B cell (primary cell): ENCODE measurements around the gene ASTN2. TPM values are rescaled to one million over a fixed set of nuclear protein-coding genes. Genes with fewer than 3 reads are reported as not detected.

ENCODE experiments used
- ATAC-seq: fragments of 200-7000 bp; cut with Tn5 transposase; one replicate; pipeline ENCODE4 v1.10.0; 2021; ENCODE audit warnings: low read depth, mild to moderate bottlenecking, moderate number of reproducible peaks, moderate library complexity
- CTCF ChIA-PET: fragments of 350-600 bp; sonication (Branson Sonifier 250); formaldehyde crosslinking; loops from one replicate; lab custom pipeline; 2021; ENCODE audit warnings: antibody characterized with exemption, inconsistent platforms; lab: Charles Lee
- POLR2A ChIA-PET: fragments of 350-600 bp; sonication (Branson Sonifier 250); formaldehyde crosslinking; loops from one replicate; lab custom pipeline; 2021; ENCODE audit warnings: antibody characterized with exemption; lab: Charles Lee
- DNase-seq: peaks from one replicate; pipeline ENCODE4 v3.0.0; 2013
- H2AFZ ChIP-seq: 2 replicates; pipeline ENCODE4 v1.6.1; 2012; ENCODE audit warnings: mild to moderate bottlenecking, low read depth, low read length; ENCODE audit not compliant: insufficient read depth, poor library complexity, severe bottlenecking
- H3K27ac ChIP-seq, 2 donors: 1 replicate in 1 of 2; 2 replicates in 1 of 2; pipeline ENCODE4 v1.5.1; 2012 to 2013; ENCODE audit warnings: low read length in 2 of 2, mild to moderate bottlenecking in 2 of 2, moderate library complexity in 1 of 2
- H3K27me3 ChIP-seq, 4 experiments: fragments of 200-600 bp in 1 of 4; sonication (generic) in 1 of 4; replicated peaks in 1 of 4; 1 replicate in 2 of 4; 2 replicates in 2 of 4; pipeline versions ENCODE4 v1.6.1 to v1.7.0; 2013 to 2016; ENCODE audit warnings: low read length in 3 of 4, mild to moderate bottlenecking in 2 of 4, mixed read lengths in 1 of 4, moderate library complexity in 1 of 4; ENCODE audit not compliant: insufficient read depth in 4 of 4, control insufficient read depth in 3 of 4; ENCODE audit errors: control extremely low read depth in 1 of 4
- H3K36me3 ChIP-seq, 2 experiments: replicated peaks in 1 of 2; 1 replicate in 1 of 2; 2 replicates in 1 of 2; pipeline versions ENCODE4 v1.6.1 to v1.7.1; 2013; ENCODE audit warnings: low read length in 1 of 2; ENCODE audit not compliant: insufficient read depth in 2 of 2, control insufficient read depth in 1 of 2; ENCODE audit errors: control extremely low read depth in 1 of 2, extremely low read depth in 1 of 2
- H3K4me1 ChIP-seq, 2 donors: fragments of 200-600 bp in 1 of 2; sonication (generic) in 1 of 2; 1 replicate in 1 of 2; 2 replicates in 1 of 2; pipeline versions ENCODE4 v1.5.1 to v1.6.1; 2013 to 2017; ENCODE audit warnings: low read length in 2 of 2; ENCODE audit not compliant: control insufficient read depth in 2 of 2, insufficient read depth in 2 of 2
- H3K4me2 ChIP-seq: replicated peaks from 2 replicates; pipeline ENCODE3; 2012; ENCODE audit warnings: mild to moderate bottlenecking, low read depth, low read length; ENCODE audit not compliant: poor library complexity, severe bottlenecking
- H3K4me3 ChIP-seq, 5 experiments: fragments of 200-600 bp in 1 of 5; sonication (generic) in 1 of 5; 1 replicate in 3 of 5; 2 replicates in 2 of 5; pipeline versions ENCODE4 v1.5.1 to v1.7.0; 2011 to 2016; ENCODE audit warnings: low read length in 4 of 5, mild to moderate bottlenecking in 4 of 5, low read depth in 2 of 5, control low read depth in 1 of 5, moderate library complexity in 1 of 5; ENCODE audit not compliant: insufficient read depth in 1 of 5; ENCODE audit errors: control extremely low read depth in 1 of 5, extremely low read depth in 1 of 5
- H3K79me2 ChIP-seq: fragments of 200-600 bp; sonication (generic); one replicate; pipeline ENCODE4 v1.6.0; 2016; ENCODE audit warnings: low read length; ENCODE audit not compliant: control insufficient read depth, insufficient read depth
- H3K9ac ChIP-seq: fragments of 200-600 bp; sonication (generic); 2 replicates; pipeline ENCODE4 v1.6.1; 2017; ENCODE audit warnings: mild to moderate bottlenecking, low read length, moderate library complexity
- H3K9me3 ChIP-seq, 3 donors: one replicate each; pipeline versions ENCODE4 v1.6.1 to v1.7.1; 2013; ENCODE audit warnings: low read length in 2 of 3; ENCODE audit not compliant: control insufficient read depth in 2 of 3, insufficient read depth in 1 of 3; ENCODE audit errors: control extremely low read depth in 1 of 3
- H4K20me1 ChIP-seq: 2 replicates; pipeline ENCODE4 v1.6.0; 2012; ENCODE audit warnings: mild to moderate bottlenecking, low read length; ENCODE audit not compliant: insufficient read depth, control insufficient read depth, poor library complexity, severe bottlenecking
- H3K27ac Mint-ChIP-seq: one replicate; pipeline ENCODE4 v1.8.0; 2021; ENCODE audit warnings: mixed read lengths
- H3K27me3 Mint-ChIP-seq: one replicate; pipeline ENCODE4 v1.8.0; 2021; ENCODE audit warnings: mixed read lengths
- H3K4me1 Mint-ChIP-seq: one replicate; pipeline ENCODE4 v1.8.0; 2021; ENCODE audit warnings: mixed read lengths
- H3K4me3 Mint-ChIP-seq: one replicate; pipeline ENCODE4 v1.8.0; 2021; ENCODE audit warnings: mixed read lengths
- H3K9me3 Mint-ChIP-seq: one replicate; pipeline ENCODE4 v1.8.0; 2022; ENCODE audit warnings: mixed read lengths; ENCODE audit not compliant: insufficient read depth
- CTCF ChIP-seq: fragments of 200-600 bp; IDR thresholded peaks from one replicate; pipeline ENCODE4 v1.8.0; 2022; ENCODE audit warnings: antibody characterized with exemption, mild to moderate bottlenecking
- EZH2 ChIP-seq: IDR thresholded peaks from 2 replicates; pipeline ENCODE4 v1.6.1; 2012; ENCODE audit warnings: borderline replicate concordance, low read depth, mild to moderate bottlenecking, moderate library complexity, low read length; ENCODE audit not compliant: insufficient read depth, poor library complexity, severe bottlenecking
- WGBS: methylation state at CpG from one replicate; pipeline ENCODE4 v1.1.5; 2013; ENCODE audit warnings: missing lambda C conversion rate; ENCODE audit not compliant: insufficient coverage; 5-methylcytosine and 5-hydroxymethylcytosine counted together
- intact Hi-C: fragments of 100-400 bp; cut with micrococcal nuclease; formaldehyde crosslinking; loops from one replicate; pipeline ENCODE4 v1.10.0; 2022
- polyA plus RNA-seq: library from polyadenylated mRNA; depleted of rRNA; stranded (reverse); fragments of >200 nt; gene quantifications from 2 replicates; pipeline ENCODE4 v1.2.3, GENCODE V29; 2012
- total RNA-seq, 2 donors: library from RNA; stranded (reverse); fragments of 120-200 nt in 1 of 2; gene quantifications; 1 replicate in 1 of 2; 2 replicates in 1 of 2; pipeline versions ENCODE4 v1.2.3 to v1.2.4, GENCODE V29; 2013 to 2022

ASTN2 gene
- total and polyA plus RNA-seq, 2 donors (not counting 1 experiment from before 2014, with no cell fraction given): 1.2 to 3.6 TPM

DNA sequence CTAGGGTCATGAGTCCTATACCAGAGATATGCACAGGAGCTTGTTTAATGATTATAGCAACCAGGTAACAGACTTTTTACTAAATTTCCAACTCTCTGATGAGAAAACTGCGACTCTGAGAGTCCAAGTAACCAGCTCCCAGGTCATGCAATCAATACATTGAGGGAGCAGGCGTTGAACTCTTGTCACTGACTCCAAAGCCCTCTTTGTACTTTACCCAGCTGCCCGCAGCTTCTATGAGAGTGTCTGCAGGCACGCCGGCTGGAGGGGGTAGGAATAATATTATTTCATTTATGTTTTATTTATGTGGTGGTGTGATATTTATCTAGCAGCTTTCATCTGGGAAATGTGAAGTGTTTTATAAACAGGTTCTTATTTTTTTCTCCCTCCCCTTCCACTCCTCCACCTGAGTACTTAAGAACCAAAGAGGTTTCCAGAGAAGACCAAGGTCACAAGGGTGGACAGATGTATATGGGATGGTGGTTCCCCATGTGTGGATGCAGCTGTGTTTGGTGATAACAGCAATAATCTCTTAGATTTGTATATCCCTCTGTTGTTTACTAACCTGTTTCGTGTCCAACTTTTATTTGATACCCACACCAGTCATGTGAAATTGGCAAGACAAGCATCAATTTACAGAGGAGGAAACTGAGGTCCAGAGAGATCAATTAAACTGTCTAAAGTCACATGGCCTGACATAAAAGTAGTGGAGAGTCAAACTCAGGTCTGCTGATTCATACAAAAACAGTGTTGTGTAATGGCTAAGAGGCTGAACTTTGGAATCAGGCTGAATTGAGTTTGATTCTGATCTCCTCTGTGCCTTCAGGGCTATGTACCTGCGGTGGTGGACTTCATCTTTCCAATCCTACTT is 867.9 kb downstream of the ASTN2 start:
- no peaks in the 10 kb centered on the region for H3K4me1 Mint-ChIP-seq
- ChIA-PET POLR2A (no interaction called here), CTCF (no interaction called here)
- no peaks in the 10 kb centered on the region for H3K27me3 Mint-ChIP-seq
- H3K36me3 ChIP-seq: no peaks in the 10 kb centered on the region
- no peaks in the 10 kb centered on the region for H3K27me3 ChIP-seq
- no peak overlapping the region for H3K27ac Mint-ChIP-seq
- H3K9me3 Mint-ChIP-seq: no peaks in the 10 kb centered on the region
- no peaks in the 10 kb centered on the region for H3K9me3 ChIP-seq
- H4K20me1 ChIP-seq: no peaks in the 10 kb centered on the region
- H3K4me3 Mint-ChIP-seq: no peak overlapping the region
- DNase-seq: no peak
- no peak overlapping the region for H3K4me2 ChIP-seq
- no peak overlapping the region for H3K4me3 ChIP-seq
- no peak overlapping the region for H2AFZ ChIP-seq
- H3K9ac ChIP-seq: no peak overlapping the region
- H3K27ac ChIP-seq: no peak overlapping the region
- TF ChIP-seq EZH2: no peak
- TF ChIP-seq CTCF: no peak
- ATAC-seq: no peak
- intact Hi-C loops: no loop called here
- 77% methylated on average over 1 of the region's 7 CpGs for WGBS
- H3K4me1 ChIP-seq: no peaks in the 10 kb centered on the region
- no peaks in the 10 kb centered on the region for H3K79me2 ChIP-seq

GRCh38 chr9:116544896-116545295 is 870.0 kb downstream of the ASTN2 start:
- peaks cover 2% of the 10 kb centered on the region for H3K27me3 Mint-ChIP-seq
- H3K4me2 ChIP-seq: no peak overlapping the region
- H3K27me3 ChIP-seq: no peaks in the 10 kb centered on the region
- DNase-seq (no peak), ATAC-seq (no peak)
- no peaks in the 10 kb centered on the region for H3K9me3 Mint-ChIP-seq
- H3K4me1 Mint-ChIP-seq: no peaks in the 10 kb centered on the region
- no peaks in the 10 kb centered on the region for H3K9me3 ChIP-seq
- TF ChIP-seq EZH2 (no peak), CTCF (no peak)
- no peak overlapping the region for H3K4me3 ChIP-seq
- no peak overlapping the region for H3K9ac ChIP-seq
- no peak overlapping the region for H3K4me3 Mint-ChIP-seq
- H3K4me1 ChIP-seq: no peaks in the 10 kb centered on the region
- no peak overlapping the region for H2AFZ ChIP-seq
- intact Hi-C loops: no loop called here
- H3K36me3 ChIP-seq: no peaks in the 10 kb centered on the region
- WGBS: 85% methylated on average over 2 of the region's 2 CpGs
- ChIA-PET CTCF (no interaction called here), POLR2A (no interaction called here)
- H3K27ac Mint-ChIP-seq: no peak overlapping the region
- H4K20me1 ChIP-seq: no peaks in the 10 kb centered on the region
- H3K27ac ChIP-seq: no peak overlapping the region
- no peaks in the 10 kb centered on the region for H3K79me2 ChIP-seq
